ENCODE measurements around the gene FAM180A. TPM values are rescaled to one million over a fixed set of nuclear protein-coding genes. Genes with fewer than 3 reads are reported as not detected.
"Not testable (repeated sequence)": the region's sequence is repeated elsewhere in the genome, so short reads cannot be mapped to it uniquely, and the experiment has no call there.

Gene FAM180A
- total and polyA plus RNA-seq, 10 of the 15 experiments (the other 5 are each of a cell fraction or from before 2014, with no cell fraction given), result not detected

GRCh38 chr7:135737306-135737647, 11.3 kb downstream of the FAM180A start:
- SMC1A ChIA-PET (ENCODE audit: uncharacterized antibody, unreplicated experiment), result interaction anchor here (1.0 kb wide), 1 partner anchor 12 kb away, joined by 3 read pairs; no protein-coding TSS in a partner anchor
- DNase-seq (ENCODE audit: low read depth, low spot score); H3K4me2 ChIP-seq (ENCODE audit: control insufficient read depth, insufficient read depth); intact Hi-C loops (cut with micrococcal nuclease; ENCODE audit: unreplicated experiment); H4K20me1 ChIP-seq (ENCODE audit: control insufficient read depth, insufficient read depth); H3K9me3 ChIP-seq (replicated peaks; ENCODE audit: control insufficient read depth, insufficient read depth, low read length); FAIRE-seq; POLR2A ChIA-PET; H3K27me3 ChIP-seq (replicated peaks in 1 of 2; ENCODE audit: control insufficient read depth in 2 of 2, insufficient read depth in 2 of 2, low read length in 1 of 2); RAD21 ChIA-PET (ENCODE audit: unreplicated experiment); H3K36me3 ChIP-seq (ENCODE audit: control insufficient read depth in 2 of 2, insufficient read depth in 2 of 2, low read length in 1 of 2); BruUV-seq (replicated peaks); ATAC-seq; H3K27ac ChIP-seq (ENCODE audit: control insufficient read depth, insufficient read depth); H3K79me2 ChIP-seq (ENCODE audit: control insufficient read depth, insufficient read depth, low read length); H2AFZ ChIP-seq (ENCODE audit: control insufficient read depth, low read depth, low read length); in situ Hi-C loops (cut with MboI); H3K9ac ChIP-seq (ENCODE audit: control insufficient read depth, insufficient read depth, low read length); H3K4me1 ChIP-seq (ENCODE audit: control insufficient read depth, insufficient read depth, low read length); CTCF ChIA-PET; H3K4me3 ChIP-seq: not testable (repeated sequence)
- 10% methylated on average over 7 of the region's 10 CpGs for WGBS (ENCODE audit: insufficient coverage, insufficient replicate concordance, low lambda C conversion rate, missing lambda C conversion rate)

GRCh38 chr7:135736586-135737305, 11.9 kb downstream of the FAM180A start:
- CTCF ChIA-PET, result no interaction called here
- in situ Hi-C loops (cut with MboI), result no loop called here
- Histone ChIP-seq H3K4me2 (ENCODE audit: control insufficient read depth, insufficient read depth) (no peak overlapping the region), H3K9ac (ENCODE audit: control insufficient read depth, insufficient read depth, low read length) (no peak overlapping the region), H3K4me3 (no peak overlapping the region), H3K4me1 (ENCODE audit: control insufficient read depth, insufficient read depth, low read length) (no peaks in the 10 kb centered on the region), H3K27ac (ENCODE audit: control insufficient read depth, insufficient read depth) (no peak overlapping the region), H3K36me3 (ENCODE audit: control insufficient read depth in 2 of 2, insufficient read depth in 2 of 2, low read length in 1 of 2) (no peaks in the 10 kb centered on the region), H3K27me3 (replicated peaks in 1 of 2; ENCODE audit: control insufficient read depth in 2 of 2, insufficient read depth in 2 of 2, low read length in 1 of 2) (no peaks in the 10 kb centered on the region; a peak in 1 of 4 replicates), H4K20me1 (ENCODE audit: control insufficient read depth, insufficient read depth) (no peaks in the 10 kb centered on the region), H2AFZ (ENCODE audit: control insufficient read depth, low read depth, low read length) (no peak overlapping the region), H3K79me2 (ENCODE audit: control insufficient read depth, insufficient read depth, low read length) (no peaks in the 10 kb centered on the region), H3K9me3 (replicated peaks; ENCODE audit: control insufficient read depth, insufficient read depth, low read length) (no peaks in the 10 kb centered on the region)
- no TSS peak for BruUV-seq (replicated peaks)
- DNase-seq (ENCODE audit: low read depth, low spot score) (no peak), ATAC-seq (no peak), FAIRE-seq (no peak)
- intact Hi-C loops (cut with micrococcal nuclease; ENCODE audit: unreplicated experiment), result no loop called here
- SMC1A ChIA-PET (ENCODE audit: uncharacterized antibody, unreplicated experiment), result interaction anchor here (0.6 kb wide), 1 partner anchor 42 kb away, joined by 3 read pairs; no protein-coding TSS in a partner anchor
- 36% methylated on average over 6 of the region's 6 CpGs for WGBS (ENCODE audit: insufficient coverage, insufficient replicate concordance, low lambda C conversion rate, missing lambda C conversion rate)
- POLR2A ChIA-PET, result no interaction called here
- RAD21 ChIA-PET (ENCODE audit: unreplicated experiment), result no interaction called here
- TF ChIP-seq BCLAF1 (IDR thresholded peaks at IDR 0.05) (no peak), STAT1 (conservative IDR thresholded peaks at IDR 0.05) (no peak), PKNOX1 (IDR thresholded peaks at IDR 0.05) (no peak), NFYB (IDR thresholded peaks at IDR 0.05; ENCODE audit: insufficient read depth, low read depth, low read length) (no peak), HSF1 (IDR thresholded peaks at IDR 0.05; ENCODE audit: low read depth, low read length) (no peak), POLR2AphosphoS5 (IDR thresholded peaks at IDR 0.05; ENCODE audit: low read length) (no peak), STAT3 (IDR thresholded peaks at IDR 0.05; ENCODE audit: low read depth, low read length) (no peak)

All from GM12878 (cell line).